Neural progenitor cell (in vitro differentiated cells): Measurements from ENCODE around the gene ASB15. TPM values are rescaled to one million over a fixed set of nuclear protein-coding genes. Genes with fewer than 3 reads are reported as not detected.

ENCODE experiments used
- DNase-seq: peaks from one replicate; pipeline ENCODE4 v3.0.0-alpha.2; 2016; ENCODE audit warnings: low spot score
- H2AFZ ChIP-seq: fragments of 200-600 bp; sonication (generic); replicated peaks from 2 replicates; pipeline ENCODE4 v1.6.1; 2016; ENCODE audit warnings: antibody characterized with exemption
- H3F3A ChIP-seq: fragments of 200-600 bp; sonication (generic); 2 replicates; pipeline ENCODE4 v1.6.1; 2016; ENCODE audit warnings: antibody characterized with exemption, low read depth
- H3K27ac ChIP-seq: fragments of 200-600 bp; sonication (generic); 2 replicates; pipeline ENCODE4 v1.5.1; 2016; ENCODE audit warnings: mild to moderate bottlenecking
- H3K27me3 ChIP-seq: fragments of 200-600 bp; sonication (generic); 2 replicates; pipeline ENCODE4 v1.6.1; 2016; ENCODE audit warnings: mild to moderate bottlenecking, moderate library complexity
- H3K36me3 ChIP-seq: fragments of 200-600 bp; sonication (generic); 2 replicates; pipeline ENCODE4 v1.5.1; 2016
- H3K4me1 ChIP-seq: fragments of 200-600 bp; sonication (generic); 2 replicates; pipeline ENCODE4 v1.6.1; 2016; ENCODE audit warnings: mixed run types
- H3K4me2 ChIP-seq: fragments of 200-600 bp; sonication (generic); 2 replicates; pipeline ENCODE4 v1.6.1; 2016
- H3K4me3 ChIP-seq: fragments of 200-600 bp; sonication (generic); 2 replicates; pipeline ENCODE4 v1.5.1; 2016
- H3K79me2 ChIP-seq: fragments of 200-600 bp; sonication (generic); 2 replicates; pipeline ENCODE4 v1.6.1; 2016; ENCODE audit warnings: low read depth
- H3K9ac ChIP-seq: fragments of 200-600 bp; sonication (generic); 2 replicates; pipeline ENCODE4 v1.6.1; 2016
- H3K9me3 ChIP-seq: fragments of 200-600 bp; sonication (generic); 2 replicates; pipeline ENCODE4 v1.5.1; 2016; ENCODE audit warnings: low read depth
- H4K20me1 ChIP-seq: fragments of 200-600 bp; sonication (generic); 2 replicates; pipeline ENCODE4 v1.6.1; 2016; ENCODE audit warnings: low read depth
- H3K27ac Mint-ChIP-seq: 3 replicates; pipeline ENCODE4 v1.8.0; 2021; ENCODE audit warnings: mixed read lengths
- H3K27me3 Mint-ChIP-seq: 2 replicates; pipeline ENCODE4 v1.8.0; 2022; ENCODE audit warnings: low read depth, mild to moderate bottlenecking, inconsistent platforms, moderate library complexity, mixed read lengths; ENCODE audit not compliant: insufficient read depth
- H3K36me3 Mint-ChIP-seq: 3 replicates; pipeline ENCODE4 v1.8.0; 2021; ENCODE audit warnings: mixed read lengths
- H3K4me1 Mint-ChIP-seq: 3 replicates; pipeline ENCODE4 v1.8.0; 2021; ENCODE audit warnings: mixed read lengths
- H3K4me3 Mint-ChIP-seq: 3 replicates; pipeline ENCODE4 v1.8.0; 2021; ENCODE audit warnings: mild to moderate bottlenecking, moderate library complexity, mixed read lengths
- H3K9me3 Mint-ChIP-seq: 3 replicates; pipeline ENCODE4 v1.8.0; 2020; ENCODE audit warnings: mixed read lengths
- EZH2 ChIP-seq: fragments of 200-600 bp; sonication (generic); IDR thresholded peaks from 2 replicates; pipeline ENCODE4 v1.6.1; 2017; ENCODE audit warnings: antibody characterized with exemption, mild to moderate bottlenecking, moderate library complexity
- EZH2phosphoT487 ChIP-seq: fragments of 200-600 bp; sonication (generic); IDR thresholded peaks from 2 replicates; pipeline ENCODE4 v1.6.1; 2017; ENCODE audit warnings: antibody characterized with exemption
- total RNA-seq: library from RNA; depleted of rRNA; stranded (reverse); fragments of >200 nt; gene quantifications from 2 replicates; pipeline ENCODE4 v1.2.3, GENCODE V29; 2015; ENCODE audit warnings: low replicate concordance
- TF ChIP-seq, protein P1 (sequence below): fragments of 200-600 bp; sonication (generic); IDR thresholded peaks from 2 replicates; pipeline ENCODE4 v1.5.1; 2017; ENCODE audit warnings: antibody characterized with exemption, mild to moderate bottlenecking

The ASB15 gene
- total RNA-seq, 1 donor from 2014 or later, result not detected

DNA sequence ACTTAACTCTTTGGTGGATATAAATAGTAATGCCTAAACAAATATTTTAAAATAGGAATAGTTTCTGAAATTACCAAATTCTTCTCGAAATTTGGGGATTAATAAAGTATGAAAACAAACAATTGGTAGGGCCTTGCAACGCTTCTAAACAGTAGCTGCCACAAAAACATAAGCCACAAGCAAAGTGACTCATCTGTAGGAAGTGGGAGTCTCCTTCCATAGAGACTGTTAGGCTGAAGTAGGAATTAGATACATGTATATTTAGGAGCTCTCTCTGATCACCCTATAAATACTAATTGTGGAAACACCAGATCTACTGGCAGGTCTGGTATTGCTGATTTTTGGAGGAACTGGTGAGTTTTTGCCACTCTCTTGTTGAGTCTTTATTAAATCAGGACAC lies 48.3 kb downstream of the ASB15 start:
- Histone ChIP-seq H3K4me1 (peaks cover 11% of the 10 kb centered on the region), H2AFZ (no peak overlapping the region), H3K4me3 (no peak overlapping the region), H3K4me2 (no peak overlapping the region), H3K79me2 (no peaks in the 10 kb centered on the region), H3K27me3 (no peaks in the 10 kb centered on the region), H3K27ac (no peak overlapping the region), H3K9me3 (no peaks in the 10 kb centered on the region), H3K36me3 (no peaks in the 10 kb centered on the region), H4K20me1 (no peaks in the 10 kb centered on the region), H3K9ac (no peak overlapping the region), H3F3A (peaks cover 7% of the 10 kb centered on the region)
- no peak overlapping the region for H3K27ac Mint-ChIP-seq
- TF ChIP-seq, protein P1, sequence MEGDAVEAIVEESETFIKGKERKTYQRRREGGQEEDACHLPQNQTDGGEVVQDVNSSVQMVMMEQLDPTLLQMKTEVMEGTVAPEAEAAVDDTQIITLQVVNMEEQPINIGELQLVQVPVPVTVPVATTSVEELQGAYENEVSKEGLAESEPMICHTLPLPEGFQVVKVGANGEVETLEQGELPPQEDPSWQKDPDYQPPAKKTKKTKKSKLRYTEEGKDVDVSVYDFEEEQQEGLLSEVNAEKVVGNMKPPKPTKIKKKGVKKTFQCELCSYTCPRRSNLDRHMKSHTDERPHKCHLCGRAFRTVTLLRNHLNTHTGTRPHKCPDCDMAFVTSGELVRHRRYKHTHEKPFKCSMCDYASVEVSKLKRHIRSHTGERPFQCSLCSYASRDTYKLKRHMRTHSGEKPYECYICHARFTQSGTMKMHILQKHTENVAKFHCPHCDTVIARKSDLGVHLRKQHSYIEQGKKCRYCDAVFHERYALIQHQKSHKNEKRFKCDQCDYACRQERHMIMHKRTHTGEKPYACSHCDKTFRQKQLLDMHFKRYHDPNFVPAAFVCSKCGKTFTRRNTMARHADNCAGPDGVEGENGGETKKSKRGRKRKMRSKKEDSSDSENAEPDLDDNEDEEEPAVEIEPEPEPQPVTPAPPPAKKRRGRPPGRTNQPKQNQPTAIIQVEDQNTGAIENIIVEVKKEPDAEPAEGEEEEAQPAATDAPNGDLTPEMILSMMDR, result no peak
- TF ChIP-seq EZH2phosphoT487, result no peak
- TF ChIP-seq EZH2, result no peak
- H3K9me3 Mint-ChIP-seq, result no peaks in the 10 kb centered on the region
- DNase-seq, result no peak
- H3K27me3 Mint-ChIP-seq, result peaks cover 5% of the 10 kb centered on the region
- H3K36me3 Mint-ChIP-seq, result no peaks in the 10 kb centered on the region
- peaks cover 12% of the 10 kb centered on the region for H3K4me1 Mint-ChIP-seq
- no peak overlapping the region for H3K4me3 Mint-ChIP-seq

DNA sequence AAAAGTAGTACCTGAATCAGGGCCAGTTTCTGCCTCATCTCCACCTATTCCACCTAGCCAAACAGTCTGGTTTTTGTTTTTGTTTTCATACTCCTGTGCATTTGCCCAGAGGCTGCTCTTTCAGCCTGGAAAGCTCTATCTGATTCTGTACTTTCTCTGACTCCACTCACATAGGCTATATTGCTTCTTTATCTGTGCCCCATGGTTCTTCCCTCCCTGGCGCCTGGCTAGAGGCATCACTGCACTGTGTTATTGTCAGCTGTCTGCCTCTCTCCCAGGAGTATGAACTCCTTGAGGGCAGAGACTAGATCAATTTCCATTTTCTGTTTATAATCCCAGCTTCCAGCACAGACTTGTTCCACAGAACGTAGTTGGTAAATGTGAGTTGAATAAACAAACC lies 49.0 kb downstream of the ASB15 start:
- Histone ChIP-seq H3K4me3 (no peak overlapping the region), H4K20me1 (no peaks in the 10 kb centered on the region), H3K36me3 (no peaks in the 10 kb centered on the region), H3K4me2 (no peak overlapping the region), H3K9me3 (no peaks in the 10 kb centered on the region), H3K27me3 (no peaks in the 10 kb centered on the region), H3K79me2 (no peaks in the 10 kb centered on the region), H3K4me1 (peaks cover 5% of the 10 kb centered on the region), H3K9ac (no peak overlapping the region), H3K27ac (no peak overlapping the region), H2AFZ (peak overlapping the region; percentile 7), H3F3A (peaks cover 5% of the 10 kb centered on the region)
- H3K27ac Mint-ChIP-seq, result no peak overlapping the region
- no peaks in the 10 kb centered on the region for H3K9me3 Mint-ChIP-seq
- H3K36me3 Mint-ChIP-seq, result no peaks in the 10 kb centered on the region
- no peak overlapping the region for H3K4me3 Mint-ChIP-seq
- no peak for DNase-seq
- no peak for TF ChIP-seq EZH2
- TF ChIP-seq, protein P1, result no peak
- H3K27me3 Mint-ChIP-seq, result peaks cover 5% of the 10 kb centered on the region
- H3K4me1 Mint-ChIP-seq, result peaks cover 8% of the 10 kb centered on the region

DNA sequence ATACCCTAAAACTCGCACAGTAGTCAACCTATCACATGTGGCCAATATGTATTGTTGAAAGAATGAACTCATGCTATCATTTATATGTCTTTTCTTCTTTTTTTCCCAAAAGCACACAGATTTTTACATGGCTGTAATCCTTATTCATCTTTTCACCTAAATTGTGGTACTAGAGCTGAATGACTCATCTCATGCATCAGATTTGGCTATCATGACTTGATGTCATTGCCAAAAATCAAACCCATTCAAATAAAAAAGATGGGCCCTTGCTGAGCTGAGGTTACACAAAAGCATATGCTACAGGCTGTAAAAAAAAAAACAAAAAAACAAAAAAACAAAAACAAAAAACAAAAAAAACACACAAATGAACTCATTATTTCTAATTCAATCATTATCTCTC lies 50.8 kb downstream of the ASB15 start:
- Histone ChIP-seq H2AFZ (no peak overlapping the region), H3K9me3 (no peaks in the 10 kb centered on the region), H3K79me2 (no peaks in the 10 kb centered on the region), H4K20me1 (no peaks in the 10 kb centered on the region), H3K36me3 (no peaks in the 10 kb centered on the region), H3K27ac (no peak overlapping the region), H3F3A (no peaks in the 10 kb centered on the region), H3K27me3 (no peaks in the 10 kb centered on the region), H3K4me2 (no peak overlapping the region), H3K4me1 (no peaks in the 10 kb centered on the region), H3K4me3 (no peak overlapping the region), H3K9ac (no peak overlapping the region)
- no peak for DNase-seq
- Mint-ChIP-seq H3K9me3 (no peaks in the 10 kb centered on the region), H3K36me3 (no peaks in the 10 kb centered on the region), H3K27ac (no peak overlapping the region), H3K4me1 (no peaks in the 10 kb centered on the region), H3K27me3 (no peaks in the 10 kb centered on the region), H3K4me3 (no peak overlapping the region)
- TF ChIP-seq EZH2 (no peak), EZH2phosphoT487 (no peak)
- TF ChIP-seq, protein P1, result no peak
